Right ventricle myocardium inferior (tissue), 1 donor: ENCODE data around the gene LILRB1. TPM values are rescaled to one million over a fixed set of nuclear protein-coding genes. Genes with fewer than 3 reads are reported as not detected.
A peak's percentile ranks its signal among the peaks of the same experiment; 100 is the strongest.
"Not testable (repeated sequence)": the region's sequence is repeated elsewhere in the genome, so short reads cannot be mapped to it uniquely, and the experiment has no call there.

ENCODE experiments used
- ATAC-seq: fragments of 200-7000 bp; cut with Tn5 transposase; one replicate; pipeline ENCODE4 v1.9.1; 2020; ENCODE audit warnings: mild to moderate bottlenecking, moderate library complexity
- DNase-seq: peaks from one replicate; pipeline ENCODE4 v3.0.0; 2021; ENCODE audit errors: missing footprints
- intact Hi-C: fragments of 100-400 bp; cut with DNase I; formaldehyde crosslinking; loops from one replicate; pipeline ENCODE4 v1.11.0; 2022
- total RNA-seq: library from RNA; stranded (reverse); fragmentation: NEBNext Ultra II Directional; extraction: Animal tissue kit (Norgen Biotek cat#: 25700); gene quantifications from one replicate; pipeline ENCODE4 v1.2.1, GENCODE V29; 2021
- donor health status: DM: no; HTN: yes; CAD: no; lungs with severe emphysema.

Gene LILRB1
- total RNA-seq, 1 donor from 2014 or later, result 1.8 TPM

GRCh38 chr19:54620464-54620863 is 9.8 kb upstream of the LILRB1 start:
- no peak for DNase-seq
- intact Hi-C loops, result no loop called here
- no peak for ATAC-seq

- ATAC-seq (no peak), DNase-seq (no peak)
- intact Hi-C loops, result no loop called here
Measured at GRCh38 chr19:54622431-54622830, 7.9 kb upstream of the LILRB1 start.

DNA sequence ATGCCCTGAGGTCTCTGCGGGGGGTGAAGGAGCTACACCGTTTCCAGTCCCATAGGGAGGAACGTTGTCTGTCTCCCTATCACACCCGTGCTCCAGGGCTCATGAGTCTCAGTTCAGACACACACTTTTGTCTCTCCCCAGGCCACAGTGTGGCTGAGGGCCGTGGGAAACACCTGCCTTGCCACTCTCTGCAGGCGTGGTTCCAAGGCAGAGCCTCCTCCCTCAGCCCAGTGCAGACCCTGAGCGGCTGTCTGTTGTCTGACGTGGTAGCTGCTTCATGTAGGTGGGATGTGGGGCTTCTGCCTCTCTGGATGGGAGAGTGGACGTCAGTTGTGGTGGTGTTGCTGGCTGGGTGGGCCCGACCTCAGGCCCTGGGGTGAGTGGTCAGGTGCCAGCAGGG is 6.0 kb upstream of the LILRB1 start:
- DNase-seq, intact Hi-C loops, ATAC-seq: not testable (repeated sequence)

- DNase-seq, ATAC-seq, intact Hi-C loops: not testable (repeated sequence)
Measured at GRCh38 chr19:54624934-54625730, 5.2 kb upstream of the LILRB1 start.

- no peak for ATAC-seq
- intact Hi-C loops, result no loop called here
- no peak for DNase-seq
Measured at GRCh38 chr19:54626757-54627156, 3.5 kb upstream of the LILRB1 start.

DNA sequence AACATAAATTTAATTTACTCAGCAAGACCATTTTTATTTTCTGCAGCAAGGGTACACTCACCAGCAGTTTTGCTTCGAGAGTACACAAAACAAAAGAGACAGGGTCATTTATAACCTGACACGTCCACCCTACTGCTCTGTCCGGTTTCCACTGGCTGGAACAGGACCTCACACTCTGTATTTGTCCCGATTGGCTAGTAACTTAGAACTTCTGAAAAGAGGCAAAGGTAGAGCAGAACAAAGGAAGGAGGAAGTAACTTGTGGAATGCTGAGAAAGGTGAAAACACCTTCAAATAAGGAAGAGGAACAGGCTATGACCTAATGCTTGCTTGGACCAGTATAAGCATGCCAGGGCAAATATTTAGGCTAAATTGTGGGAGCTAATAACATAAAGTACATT is 2.4 kb upstream of the LILRB1 start:
- intact Hi-C loops, DNase-seq, ATAC-seq: not testable (repeated sequence)

DNA sequence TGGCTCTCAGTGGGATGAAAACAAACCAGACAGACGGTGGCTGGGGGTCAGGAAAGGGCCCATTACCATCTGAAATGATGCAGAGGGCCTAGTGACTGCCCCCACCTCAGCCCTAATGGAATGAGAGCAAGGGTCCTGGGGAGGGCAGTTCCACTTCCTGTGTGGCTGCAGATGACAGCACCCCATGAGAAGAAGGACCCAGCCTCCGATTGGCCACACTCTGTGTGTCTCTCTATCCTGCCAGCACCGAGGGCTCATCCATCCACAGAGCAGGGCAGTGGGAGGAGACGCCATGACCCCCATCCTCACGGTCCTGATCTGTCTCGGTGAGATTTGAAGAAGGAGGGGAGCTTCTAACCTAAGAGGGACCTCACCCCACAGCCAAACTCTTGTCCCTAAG is 498 bp downstream of the LILRB1 start:
- ATAC-seq (peak; percentile 39), DNase-seq (no peak)
- intact Hi-C loops, result no loop called here

- ATAC-seq, intact Hi-C loops, DNase-seq: not testable (repeated sequence)
Measured at GRCh38 chr19:54631489-54632337, 1.4 kb downstream of the LILRB1 start.

DNA sequence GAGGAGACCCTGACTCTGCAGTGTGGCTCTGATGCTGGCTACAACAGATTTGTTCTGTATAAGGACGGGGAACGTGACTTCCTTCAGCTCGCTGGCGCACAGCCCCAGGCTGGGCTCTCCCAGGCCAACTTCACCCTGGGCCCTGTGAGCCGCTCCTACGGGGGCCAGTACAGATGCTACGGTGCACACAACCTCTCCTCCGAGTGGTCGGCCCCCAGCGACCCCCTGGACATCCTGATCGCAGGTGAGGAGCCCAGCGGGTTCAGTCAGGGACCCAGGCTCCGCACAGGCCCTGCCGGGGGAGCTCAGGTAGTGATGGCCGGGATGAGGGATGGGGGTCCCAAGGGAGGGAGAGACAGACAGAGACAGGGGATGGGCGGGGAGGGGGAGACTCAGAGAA is 2.2 kb downstream of the LILRB1 start:
- ATAC-seq, DNase-seq, intact Hi-C loops: not testable (repeated sequence)

DNA sequence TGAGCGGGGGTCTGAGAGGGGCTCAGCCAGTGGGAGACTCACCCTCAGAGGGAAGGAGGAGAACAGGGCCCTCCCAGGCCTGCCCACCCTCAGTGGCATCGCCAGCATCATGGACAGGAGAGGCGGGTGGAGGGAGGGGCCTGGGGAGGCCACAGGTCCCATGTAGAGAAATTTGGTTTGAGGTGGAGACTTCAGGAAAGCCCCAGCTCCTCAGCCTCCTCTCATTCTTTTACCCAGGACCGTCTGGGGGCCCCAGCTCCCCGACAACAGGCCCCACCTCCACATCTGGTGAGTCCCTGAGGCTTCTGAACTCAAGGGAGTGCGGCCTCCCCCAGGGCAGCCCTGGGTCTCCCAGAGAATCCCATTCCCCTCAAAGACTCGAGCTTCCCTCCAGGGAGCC is 3.1 kb downstream of the LILRB1 start:
- ATAC-seq (no peak), DNase-seq (no peak)
- intact Hi-C loops, result no loop called here

DNA sequence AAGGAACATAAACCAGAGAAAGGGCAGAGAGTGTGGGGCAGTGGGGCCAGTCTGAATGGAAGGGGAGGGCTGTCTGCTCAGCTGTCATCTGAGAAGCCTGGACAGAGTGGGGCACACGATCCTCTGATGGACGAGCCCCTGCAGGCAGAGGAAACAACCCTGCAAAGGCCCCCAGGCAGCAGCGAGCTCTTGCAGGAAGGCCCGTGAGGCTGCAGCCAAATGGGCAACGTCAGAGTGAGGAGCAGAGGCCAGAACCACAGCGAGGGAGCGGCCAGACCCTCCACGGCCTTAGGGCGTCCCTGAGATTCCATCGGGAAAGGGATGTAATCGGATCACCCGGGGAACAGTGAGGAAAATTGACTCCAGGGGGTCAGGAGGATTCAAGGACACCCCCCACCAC is 5.8 kb downstream of the LILRB1 start:
- DNase-seq, ATAC-seq, intact Hi-C loops: not testable (repeated sequence)

- ATAC-seq (no peak), DNase-seq (no peak)
- intact Hi-C loops, result no loop called here
Measured at GRCh38 chr19:54638683-54639082, 8.4 kb downstream of the LILRB1 start.

GRCh38 chr19:54642953-54643352 is 12.7 kb downstream of the LILRB1 start:
- DNase-seq, intact Hi-C loops, ATAC-seq: not testable (repeated sequence)

GRCh38 chr19:54643583-54643982 is 13.3 kb downstream of the LILRB1 start:
- intact Hi-C loops, DNase-seq: not testable (repeated sequence)
- ATAC-seq, result peak; percentile 59

- intact Hi-C loops, result no loop called here
- DNase-seq, result no peak
- ATAC-seq, result peak; percentile 65
Measured at GRCh38 chr19:54644056-54644455, 13.8 kb downstream of the LILRB1 start.

- DNase-seq (no peak), ATAC-seq (no peak)
- intact Hi-C loops, result no loop called here
Measured at GRCh38 chr19:54646331-54646841, 16.1 kb downstream of the LILRB1 start.

DNA sequence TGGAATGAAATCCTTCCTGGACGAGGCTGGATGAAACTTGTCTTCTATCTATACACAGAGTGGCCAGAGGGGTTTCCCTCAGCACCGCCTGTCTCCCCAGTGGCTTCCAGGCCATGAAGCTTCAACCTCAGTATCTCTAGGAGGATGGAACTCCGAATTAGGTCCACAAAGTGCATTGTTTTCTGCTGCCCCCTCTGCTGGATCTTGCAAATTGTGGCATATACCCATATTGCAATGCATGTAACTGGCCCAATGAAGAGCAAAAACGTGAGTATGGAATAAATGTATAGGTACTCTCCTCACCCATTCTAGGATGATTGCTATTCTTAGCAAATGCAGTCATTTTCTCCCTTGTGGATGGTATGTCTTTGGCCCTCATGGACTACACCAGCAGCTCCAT is 17.8 kb downstream of the LILRB1 start:
- no peak for DNase-seq
- intact Hi-C loops, result no loop called here
- ATAC-seq, result no peak

- intact Hi-C loops, result no loop called here
- DNase-seq (no peak), ATAC-seq (no peak)
Measured at GRCh38 chr19:54650108-54650655, 19.9 kb downstream of the LILRB1 start.

DNA sequence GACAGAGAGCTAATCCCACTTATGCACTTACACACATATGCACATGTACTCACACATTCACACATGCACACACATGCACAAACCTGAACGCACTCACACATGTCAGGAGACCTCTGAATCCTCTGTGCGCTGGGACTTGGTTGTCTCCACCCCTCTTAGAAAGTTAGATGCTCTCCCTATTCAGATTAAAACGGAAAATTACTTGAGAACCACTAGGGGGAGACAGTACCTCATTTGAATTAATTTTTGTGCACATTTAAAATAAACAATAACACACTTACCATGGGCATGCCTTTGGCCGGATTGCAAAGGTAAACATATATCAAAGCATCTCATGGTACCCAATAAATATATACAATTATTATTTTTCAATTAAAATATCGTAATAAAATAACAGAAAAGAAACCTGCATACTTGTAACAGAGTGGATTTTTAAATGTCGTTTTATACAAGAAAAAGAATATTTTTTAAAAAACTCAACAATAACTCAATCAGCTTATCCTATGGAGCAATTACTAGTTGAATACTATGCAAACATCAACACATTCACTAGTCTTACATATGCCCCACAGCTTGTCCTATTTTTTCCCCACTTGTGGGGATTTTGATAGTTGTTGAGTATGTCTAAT is 23.0 kb downstream of the LILRB1 start:
- intact Hi-C loops, result no loop called here
- ATAC-seq (no peak), DNase-seq (no peak)
